ENCODE results near the gene CCHCR1.
"Not testable (repeated sequence)": the region's sequence is repeated elsewhere in the genome, so short reads cannot be mapped to it uniquely, and the experiment has no call there.

Gene CCHCR1

DNA sequence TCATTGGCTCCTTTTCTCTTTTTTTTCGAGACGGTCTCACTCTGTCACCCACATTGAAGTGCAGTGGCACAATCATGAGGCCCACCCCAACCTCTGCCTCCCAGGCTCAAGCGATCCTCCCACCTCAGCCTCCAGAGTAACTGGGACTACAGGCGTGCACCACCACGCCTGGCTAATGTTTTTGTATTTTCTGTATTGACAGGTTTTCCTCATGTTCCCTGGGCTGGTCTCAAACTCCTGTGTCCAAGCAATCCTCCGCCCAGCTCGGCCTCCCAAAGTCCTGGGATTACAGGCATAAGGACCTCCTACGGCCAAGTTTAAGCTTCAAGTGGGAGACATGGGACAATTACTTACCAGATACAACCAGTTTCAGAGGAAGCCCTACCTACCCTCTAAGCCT lies 22.3 kb upstream of the CCHCR1 start:
- no peak for FAIRE-seq

DNA sequence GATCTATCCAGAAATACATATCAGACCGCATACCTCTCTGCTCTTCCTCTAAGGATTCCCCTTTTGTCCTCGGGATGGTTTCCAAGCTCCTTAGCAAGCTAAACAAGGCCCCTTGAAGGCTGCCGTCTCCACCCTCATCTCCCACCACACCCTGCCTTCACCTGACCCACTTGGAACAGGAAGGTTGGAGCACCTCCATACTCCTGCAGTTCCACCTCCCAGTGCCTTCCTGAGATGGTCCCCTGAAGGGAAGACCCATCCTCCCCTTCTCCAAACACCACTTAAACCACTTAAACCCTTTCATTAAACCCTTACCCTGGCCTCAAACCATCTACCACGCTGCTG lies 21.4 kb upstream of the CCHCR1 start:
- no peak for FAIRE-seq

DNA sequence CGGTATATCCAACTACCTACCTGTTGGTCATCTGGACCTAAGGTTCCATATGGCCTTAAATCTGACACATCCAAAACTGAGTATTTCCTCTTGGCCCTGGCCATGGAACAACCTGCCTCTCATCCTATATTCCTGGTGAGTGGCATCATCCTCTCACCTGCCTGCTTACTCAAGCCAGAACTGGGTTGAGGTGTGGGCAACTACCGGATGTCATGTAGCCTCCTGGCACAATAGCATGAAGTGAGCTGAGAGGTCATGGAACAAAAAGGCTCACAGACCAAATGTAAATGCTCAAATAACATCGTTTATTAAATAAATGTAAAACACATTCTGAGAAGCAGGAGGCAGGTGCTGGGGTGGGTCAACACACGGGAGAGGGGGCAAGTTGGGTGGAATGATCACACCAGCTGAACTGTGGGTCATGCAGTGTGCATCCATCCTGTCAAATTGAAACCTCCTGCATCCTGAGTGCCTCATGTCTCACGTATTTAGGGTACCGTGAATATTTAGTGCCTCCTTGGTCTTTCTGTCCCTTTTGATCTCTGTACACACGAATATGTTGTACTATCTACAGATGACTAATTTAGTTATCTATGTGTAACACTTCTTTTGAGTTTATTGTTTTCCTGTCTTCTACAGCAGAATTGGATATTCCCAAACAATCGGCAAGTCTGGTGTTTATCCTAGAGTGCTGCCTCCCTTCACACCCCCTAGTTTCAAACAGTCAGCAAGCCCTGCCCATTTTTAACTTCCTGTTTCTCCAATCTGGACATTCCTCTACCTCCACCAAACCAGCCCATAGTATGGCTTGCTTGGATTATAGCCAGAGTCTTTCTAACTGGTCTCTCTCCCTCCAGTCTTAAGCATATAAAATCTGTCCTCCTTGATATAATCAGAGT lies 20.8 kb upstream of the CCHCR1 start:
- FAIRE-seq: no peak

DNA sequence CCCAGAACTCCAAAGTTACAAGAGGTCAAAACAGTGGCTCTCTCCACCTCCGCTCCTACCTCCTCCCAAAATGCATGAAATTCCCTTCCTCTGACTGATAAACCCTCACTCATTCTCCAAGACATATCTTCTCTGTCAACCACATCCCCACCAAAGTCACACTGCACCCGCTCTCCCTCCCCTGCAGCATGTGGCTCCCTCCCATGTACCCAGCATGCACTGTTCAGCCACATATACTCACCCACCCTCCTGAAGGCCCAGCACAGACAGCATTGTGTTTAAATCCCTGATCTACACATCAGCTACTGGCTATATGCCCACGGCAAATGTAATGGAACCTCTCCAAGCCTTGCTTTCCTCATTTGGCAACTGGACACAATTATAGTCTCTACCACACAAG lies 18.4 kb upstream of the CCHCR1 start:
- no peak for FAIRE-seq

DNA sequence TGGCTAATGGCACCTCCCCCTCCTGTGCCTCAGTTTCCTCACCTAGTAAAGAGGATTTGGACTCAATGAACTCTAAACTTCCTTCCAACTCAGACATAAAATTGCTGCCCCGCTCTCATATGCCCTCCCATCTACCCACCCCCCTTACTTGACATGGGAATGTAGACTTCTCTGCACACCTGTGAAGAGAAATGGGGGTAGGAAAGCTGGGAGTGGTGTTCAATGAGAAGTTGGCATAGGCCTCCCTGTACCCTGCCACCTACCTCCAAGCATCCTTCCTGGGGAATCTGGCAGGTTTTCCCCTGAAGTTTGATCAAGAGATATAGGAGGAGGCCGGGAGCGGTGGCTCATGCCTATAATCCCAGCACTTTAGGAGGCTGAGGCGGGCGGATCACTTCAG lies 16.8 kb upstream of the CCHCR1 start:
- no peak for FAIRE-seq

DNA sequence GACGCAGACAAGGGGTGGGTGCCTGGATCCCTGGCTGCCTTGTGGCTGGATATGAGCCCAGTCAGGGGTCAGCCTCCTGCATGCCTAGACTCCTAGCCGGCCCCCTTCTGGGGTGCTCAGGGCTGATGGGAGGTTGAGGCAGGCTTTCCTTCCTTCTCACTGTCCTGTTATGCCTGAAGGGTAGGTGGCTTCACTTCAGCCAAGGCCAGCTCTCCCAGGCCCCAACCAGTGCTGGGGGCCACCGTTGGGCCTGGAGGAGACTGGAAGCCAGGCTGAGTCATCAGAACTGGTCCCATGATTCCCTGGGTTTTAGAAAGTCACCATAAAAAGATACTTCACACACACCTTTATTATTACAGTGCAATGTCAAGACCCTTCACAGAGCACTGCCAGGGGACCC lies 15.8 kb upstream of the CCHCR1 start:
- no peak for FAIRE-seq

DNA sequence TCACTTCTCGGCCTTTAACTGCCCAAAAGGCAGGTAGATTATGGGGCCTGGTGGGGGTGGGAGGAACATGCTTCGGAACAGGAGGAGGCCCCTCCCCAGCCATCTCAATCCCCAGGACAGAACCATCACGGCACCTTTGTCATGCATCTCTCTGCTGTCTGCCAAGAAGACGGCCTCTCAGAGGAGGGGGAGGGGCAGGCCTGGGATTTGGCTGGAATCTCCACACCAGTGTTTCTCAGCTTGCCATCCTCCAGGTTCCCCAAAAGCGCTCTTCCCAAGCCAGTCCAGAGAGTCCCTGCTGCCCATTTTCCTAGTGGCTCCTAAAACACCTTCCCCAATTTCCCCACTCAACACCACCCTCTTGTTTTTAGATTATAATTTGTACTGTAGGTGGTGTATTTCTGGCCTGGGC lies 15.4 kb upstream of the CCHCR1 start:
- no peak for FAIRE-seq

DNA sequence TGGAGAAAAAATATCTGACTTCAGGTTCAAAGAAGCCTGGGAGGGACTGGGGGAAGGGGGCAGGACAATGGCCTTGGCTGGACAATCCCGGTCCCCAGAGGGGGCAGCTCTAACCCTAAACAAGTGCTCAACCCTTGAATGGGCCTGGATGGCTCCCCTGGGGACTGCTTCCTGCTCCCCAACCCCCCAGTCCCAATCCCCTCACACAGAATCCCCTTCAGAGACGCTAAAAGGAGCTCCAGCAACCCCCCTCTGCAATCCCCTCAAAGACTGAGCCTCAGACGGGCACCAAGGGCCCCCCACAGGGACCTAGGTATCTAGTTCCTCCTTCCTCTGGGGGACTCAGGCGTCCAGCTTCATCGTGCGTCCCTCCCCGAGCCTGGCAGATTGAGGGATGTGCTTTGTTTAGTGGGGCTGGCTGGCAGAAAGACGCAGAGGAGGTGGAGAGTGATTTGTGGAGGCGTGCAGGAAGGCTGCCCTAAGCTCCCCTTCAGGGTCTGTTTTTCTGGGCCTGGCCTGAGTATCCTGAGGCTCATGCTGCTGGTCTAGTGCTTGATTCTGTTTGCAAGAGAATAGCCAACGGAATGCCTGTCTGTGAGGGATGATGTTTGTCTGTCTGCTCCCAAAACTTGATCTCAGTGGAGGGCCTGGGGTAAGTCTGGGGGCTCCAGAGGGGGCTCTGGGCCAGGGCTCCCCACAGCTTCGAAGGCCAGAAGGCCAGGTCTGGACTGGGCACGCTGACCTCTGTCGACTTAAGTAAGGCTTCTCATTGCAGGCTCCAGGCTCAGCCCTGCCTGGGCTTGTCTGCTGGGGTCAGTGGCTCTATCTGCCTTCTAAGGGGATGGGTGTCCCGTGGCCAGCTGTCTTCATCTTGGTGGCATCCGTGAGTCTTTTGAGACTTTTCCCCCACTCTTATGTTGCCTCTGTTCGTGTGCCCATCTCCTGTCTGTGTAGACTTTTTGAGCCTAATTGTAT lies 14.6 kb upstream of the CCHCR1 start:
- no peak for FAIRE-seq

DNA sequence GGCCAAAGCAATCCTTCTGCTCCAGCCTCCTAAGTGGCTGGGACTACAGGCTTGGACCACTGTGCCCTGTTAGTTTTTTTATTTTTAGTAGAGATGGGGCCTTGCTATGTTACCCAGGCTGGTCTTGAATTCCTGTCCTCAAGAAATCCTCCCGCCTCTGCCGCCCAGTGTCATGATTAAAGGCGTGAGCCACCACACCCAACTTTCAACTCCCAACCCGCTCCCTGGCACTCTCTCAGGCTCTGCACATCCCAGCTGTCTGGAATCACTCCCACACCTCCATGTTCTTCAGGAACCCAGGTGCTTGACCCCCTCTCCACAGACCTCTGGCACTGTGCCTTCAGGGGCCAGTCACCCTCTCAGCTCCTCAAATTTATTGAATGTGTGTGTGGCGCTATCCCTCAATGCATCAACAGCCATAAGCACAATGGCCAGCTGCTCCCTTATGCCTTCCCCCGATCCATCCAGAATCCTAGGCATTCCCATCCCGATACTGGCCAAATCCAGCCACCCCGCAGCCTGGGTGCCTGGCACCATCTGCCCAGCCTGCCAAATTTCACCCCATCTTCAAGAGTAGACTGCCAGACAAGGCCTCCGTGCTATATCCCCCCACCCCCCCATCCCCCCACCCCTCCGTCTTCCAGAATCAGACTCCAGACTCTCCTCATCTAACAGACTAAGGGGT lies 13.5 kb upstream of the CCHCR1 start:
- no peak for FAIRE-seq

DNA sequence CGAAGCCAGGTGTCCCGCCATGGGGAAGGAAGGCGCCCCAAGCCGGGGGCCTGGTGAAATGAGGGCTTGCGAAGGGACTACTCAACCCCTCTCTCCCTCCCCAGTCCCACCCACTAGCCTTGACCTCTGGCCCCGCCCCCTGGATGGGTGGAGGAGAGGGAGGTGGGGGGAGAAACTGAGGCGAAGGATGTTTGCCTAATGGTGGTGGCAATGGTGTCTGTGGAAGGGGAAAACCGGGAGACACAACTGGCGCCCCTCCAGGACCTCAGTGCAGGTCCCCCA lies 12.9 kb upstream of the CCHCR1 start, which contains the start of gene POU5F1:
Gene POU5F1, minus strand, starts transcription at position 83 of the 282 bp plus-strand sequence. Its CDS starts 62 bp downstream, at position 21.
- FAIRE-seq: no peak

DNA sequence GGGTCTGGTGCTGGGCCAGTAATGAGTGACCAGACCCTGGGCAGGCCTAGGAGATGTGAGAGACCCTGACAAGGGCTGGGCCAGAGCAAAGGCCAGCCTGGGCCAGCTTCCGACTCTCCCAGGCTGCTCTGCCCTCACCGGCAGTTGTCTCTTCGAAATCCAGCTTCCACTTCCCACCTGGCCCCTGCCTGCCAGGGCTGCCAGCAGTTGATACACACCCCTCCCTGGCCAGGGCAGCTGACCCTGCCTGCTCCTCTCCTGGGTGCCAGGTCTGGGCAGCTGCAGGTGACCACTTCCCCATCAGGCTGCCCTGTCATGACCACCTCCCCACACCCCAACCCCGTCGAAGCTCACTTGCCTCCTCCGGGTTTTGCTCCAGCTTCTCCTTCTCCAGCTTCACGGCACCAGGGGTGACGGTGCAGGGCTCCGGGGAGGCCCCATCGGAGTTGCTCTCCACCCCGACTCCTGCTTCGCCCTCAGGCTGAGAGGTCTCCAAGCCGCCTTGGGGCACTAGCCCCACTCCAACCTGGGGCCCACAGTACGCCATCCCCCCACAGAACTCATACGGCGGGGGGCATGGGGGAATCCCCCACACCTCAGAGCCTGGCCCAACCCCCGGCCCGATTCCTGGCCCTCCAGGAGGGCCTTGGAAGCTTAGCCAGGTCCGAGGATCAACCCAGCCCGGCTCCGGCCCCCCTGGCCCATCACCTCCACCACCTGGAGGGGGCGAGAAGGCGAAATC lies 12.4 kb upstream of the CCHCR1 start:
- not testable (repeated sequence) for FAIRE-seq

DNA sequence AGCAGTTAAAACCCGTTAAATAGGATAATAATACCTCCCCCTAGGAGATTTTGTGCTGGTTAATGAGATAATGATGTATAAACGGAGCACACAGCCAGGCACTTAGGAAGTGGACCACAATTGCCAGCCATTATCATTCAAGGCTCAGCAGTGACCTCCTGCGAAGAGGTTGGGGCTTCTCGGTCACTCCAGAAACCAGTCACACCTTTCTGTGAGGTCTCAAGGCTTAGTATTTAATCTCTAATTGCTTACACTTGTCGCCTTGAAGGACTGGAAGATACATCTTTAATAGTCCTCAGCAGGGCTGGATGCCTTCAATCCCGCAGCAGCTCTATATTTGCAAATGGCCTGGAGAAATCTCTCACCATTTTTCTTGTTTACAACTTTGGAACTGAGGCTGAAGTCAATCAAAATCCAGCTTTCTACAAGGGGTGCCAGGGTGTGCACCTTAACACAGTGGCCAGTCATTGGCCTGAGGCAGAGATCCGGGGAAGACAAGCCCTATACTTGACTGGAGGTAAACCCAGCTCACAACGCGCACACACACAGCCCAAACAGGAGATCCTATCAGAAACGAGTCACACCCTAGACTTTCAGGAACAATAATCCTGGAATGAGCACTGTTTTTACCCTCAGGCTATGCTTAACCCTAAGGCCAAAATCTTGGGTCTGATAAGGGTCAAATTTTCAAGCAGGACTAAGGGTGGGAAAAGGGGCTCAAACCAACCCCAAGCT lies 11.7 kb upstream of the CCHCR1 start:
- no peak for FAIRE-seq

DNA sequence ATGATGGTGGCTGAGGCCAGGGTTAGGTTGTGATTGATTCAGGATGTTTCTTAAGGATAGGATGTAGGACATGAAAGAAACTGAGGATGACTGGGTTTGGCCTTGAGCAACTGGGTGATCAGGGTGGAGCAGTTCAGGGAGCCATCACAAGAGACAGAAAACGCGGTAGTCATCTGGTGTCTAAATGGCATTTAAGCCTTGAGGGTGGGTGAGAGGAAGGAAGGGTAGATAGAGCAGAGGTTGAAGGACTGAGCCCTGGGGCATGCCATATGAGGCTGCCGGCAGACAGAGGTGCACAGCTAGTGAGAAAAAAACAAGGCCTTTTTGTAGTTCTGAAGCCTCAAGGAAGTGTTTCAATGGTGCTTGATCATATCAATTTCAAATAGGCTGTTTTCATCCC lies 11.0 kb upstream of the CCHCR1 start:
- FAIRE-seq: no peak

DNA sequence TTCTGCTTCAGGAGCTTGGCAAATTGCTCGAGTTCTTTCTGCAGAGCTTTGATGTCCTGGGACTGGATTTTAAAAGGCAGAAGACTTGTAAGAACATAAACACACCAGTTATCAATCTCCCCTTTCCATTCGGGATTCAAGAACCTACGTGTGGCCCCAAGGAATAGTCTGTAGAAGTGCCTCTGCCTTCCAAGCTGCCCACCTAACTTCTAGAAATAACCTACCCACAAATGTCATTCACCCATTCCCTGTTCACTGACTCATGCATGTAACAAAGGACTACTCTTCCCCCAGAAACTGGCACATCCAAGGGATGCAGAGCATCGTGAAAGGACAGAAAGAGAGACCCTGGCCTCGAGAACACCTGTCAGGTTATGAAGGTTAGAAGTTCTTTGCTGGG lies 8.4 kb upstream of the CCHCR1 start:
- no peak for FAIRE-seq

DNA sequence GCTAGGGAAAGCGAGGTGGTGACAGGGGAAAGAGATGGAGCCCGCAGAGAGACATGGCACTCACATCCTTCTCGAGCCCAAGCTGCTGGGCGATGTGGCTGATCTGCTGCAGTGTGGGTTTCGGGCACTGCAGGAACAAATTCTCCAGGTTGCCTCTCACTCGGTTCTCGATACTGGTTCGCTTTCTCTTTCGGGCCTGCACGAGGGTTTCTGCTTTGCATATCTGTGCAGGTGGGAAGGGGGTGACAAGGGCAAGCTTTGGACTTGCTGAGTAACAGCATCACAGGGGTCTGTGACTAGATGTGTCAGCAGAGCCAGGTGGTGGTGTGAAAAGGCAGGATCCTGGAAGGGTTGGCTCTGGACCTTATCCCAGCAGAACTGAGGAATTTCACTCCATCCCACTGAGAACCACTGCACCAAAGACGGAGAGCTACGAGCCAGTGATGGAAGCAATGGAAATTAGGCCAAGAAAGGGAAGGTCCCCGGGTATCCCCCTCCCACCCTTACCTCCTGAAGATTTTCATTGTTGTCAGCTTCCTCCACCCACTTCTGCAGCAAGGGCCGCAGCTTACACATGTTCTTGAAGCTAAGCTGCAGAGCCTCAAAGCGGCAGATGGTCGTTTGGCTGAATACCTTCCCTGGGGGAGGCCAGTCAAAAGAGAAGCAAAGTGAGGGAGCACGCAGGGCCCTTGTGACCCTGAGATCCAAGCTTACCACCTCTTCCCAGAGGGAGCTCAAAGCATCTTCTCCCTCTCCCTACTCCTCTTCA lies 7.6 kb upstream of the CCHCR1 start:
- not testable (repeated sequence) for FAIRE-seq

DNA sequence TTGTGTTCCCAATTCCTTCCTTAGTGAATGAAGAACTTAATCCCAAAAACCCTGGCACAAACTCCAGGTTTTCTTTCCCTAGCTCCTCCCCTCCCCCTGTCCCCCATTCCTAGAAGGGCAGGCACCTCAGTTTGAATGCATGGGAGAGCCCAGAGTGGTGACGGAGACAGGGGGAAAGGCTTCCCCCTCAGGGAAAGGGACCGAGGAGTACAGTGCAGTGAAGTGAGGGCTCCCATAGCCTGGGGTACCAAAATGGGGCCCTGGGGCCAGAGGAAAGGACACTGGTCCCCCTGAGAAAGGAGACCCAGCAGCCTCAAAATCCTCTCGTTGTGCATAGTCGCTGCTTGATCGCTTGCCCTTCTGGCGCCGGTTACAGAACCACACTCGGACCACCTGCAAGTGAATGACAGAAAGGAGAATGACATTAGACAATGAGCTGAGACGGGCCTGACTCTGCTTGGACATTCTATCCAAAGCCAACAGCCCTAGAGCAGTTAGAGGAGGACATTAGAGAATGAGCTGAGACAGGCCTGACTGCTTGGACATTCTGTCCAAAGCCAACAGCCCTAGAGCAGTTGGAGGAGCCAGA lies 7.0 kb upstream of the CCHCR1 start:
- FAIRE-seq: not testable (repeated sequence)

DNA sequence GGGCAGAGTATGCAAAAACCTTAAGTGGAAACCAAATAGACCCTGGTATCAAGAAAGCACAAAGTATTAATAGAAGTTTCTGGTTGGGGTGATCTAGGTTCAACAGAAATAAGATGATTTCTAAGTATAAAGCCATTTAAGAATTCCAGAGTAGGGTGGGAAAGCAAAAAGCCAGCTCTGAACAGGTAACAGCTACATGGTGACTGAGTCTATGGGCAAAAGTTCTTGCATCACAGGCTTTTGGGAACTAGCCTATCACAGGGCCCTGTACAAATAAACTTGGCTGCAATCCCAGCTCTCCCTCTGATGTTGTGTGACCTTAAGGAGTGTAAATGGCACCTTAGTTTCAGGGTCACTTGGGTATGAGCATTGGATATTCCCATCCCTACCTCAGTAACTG lies 6.3 kb upstream of the CCHCR1 start:
- FAIRE-seq: no peak

DNA sequence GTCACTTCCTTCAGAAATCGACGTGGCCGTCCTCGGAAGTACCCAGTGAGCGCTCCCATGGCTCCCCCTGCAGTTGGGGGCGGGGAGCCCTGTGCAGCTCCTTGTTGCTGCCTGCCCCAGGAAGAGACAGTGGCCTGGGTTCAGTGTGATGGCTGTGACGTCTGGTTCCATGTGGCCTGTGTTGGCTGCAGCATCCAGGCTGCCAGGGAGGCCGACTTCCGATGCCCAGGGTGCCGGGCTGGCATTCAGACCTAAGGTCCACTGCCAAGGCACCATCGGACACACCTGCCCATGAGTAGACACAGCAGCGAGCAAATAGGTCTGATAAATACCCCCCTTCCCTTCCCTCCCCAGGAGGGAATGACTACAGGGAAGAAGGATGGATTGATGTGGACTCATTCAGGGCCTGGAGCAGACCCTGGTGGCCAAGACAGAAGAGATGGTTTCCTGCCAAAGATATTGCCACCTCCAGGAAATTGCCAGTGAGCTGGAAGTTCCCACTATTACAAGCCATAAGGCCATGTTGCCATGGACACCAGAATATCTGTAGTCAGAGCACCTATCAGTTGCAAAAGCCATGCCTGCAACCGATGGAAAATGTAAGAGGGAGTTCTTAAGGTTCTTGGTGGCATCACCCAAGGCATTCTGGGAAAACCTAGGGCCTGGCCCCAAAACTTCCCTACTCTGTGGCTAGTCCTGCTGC lies 5.0 kb upstream of the CCHCR1 start:
- FAIRE-seq: no peak

DNA sequence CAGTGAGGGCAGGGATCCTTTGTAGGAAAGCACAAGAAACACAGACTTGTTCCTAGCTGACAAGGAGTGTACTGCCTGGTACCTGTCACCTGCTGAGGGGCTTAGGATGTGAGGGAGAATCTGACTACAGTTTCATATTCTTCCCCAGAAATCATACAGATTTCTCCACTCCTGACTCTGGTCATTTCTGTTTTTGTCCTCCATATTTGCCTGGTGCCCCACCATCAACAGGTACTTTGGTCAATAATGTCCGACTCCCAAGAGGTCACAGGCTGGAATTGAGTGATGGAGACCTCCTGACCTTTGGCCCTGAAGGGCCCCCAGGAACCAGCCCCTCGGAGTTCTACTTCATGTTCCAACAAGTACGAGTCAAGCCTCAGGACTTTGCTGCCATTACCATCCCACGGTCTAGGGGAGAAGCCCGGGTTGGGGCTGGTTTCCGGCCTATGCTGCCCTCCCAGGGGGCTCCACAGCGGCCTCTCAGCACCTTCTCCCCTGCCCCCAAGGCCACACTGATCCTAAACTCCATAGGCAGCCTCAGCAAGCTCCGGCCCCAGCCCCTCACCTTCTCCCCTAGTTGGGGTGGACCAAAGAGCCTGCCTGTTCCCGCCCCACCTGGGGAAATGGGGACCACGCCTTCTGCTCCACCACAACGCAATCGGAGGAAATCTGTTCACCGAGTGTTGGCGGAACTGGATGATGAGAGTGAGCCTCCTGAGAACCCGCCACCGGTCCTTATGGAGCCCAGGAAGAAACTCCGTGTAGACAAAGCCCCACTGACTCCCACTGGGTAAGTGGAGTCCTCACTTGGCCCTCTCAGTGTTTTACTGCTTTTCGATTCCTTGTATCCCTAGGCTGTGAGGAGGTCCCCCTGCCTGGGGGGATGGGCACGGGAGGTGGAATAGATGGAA lies 3.9 kb upstream of the CCHCR1 start:
- FAIRE-seq: no peak
